ENCODE results near the gene EML6.

GRCh38 chr2:54966165-54966832 is 242.8 kb downstream of the EML6 start:
- TF ChIP-seq CTCF (conservative IDR thresholded peaks at IDR 0.05; ENCODE audit: low read length) (no peak), EZH2phosphoT487 (IDR thresholded peaks at IDR 0.05; ENCODE audit: borderline replicate concordance) (no peak)
